Endothelial cell of umbilical vein (primary cell): Measurements from ENCODE around the gene SYNDIG1. TPM values are rescaled to one million over a fixed set of nuclear protein-coding genes. Genes with fewer than 3 reads are reported as not detected.

Source experiments
- BruUV-seq: library from RNA; stranded (reverse); fragments of 400-500 nt; replicated peaks from 2 replicates; lab custom pipeline; 2021; lab: Mats Ljungman, UMichigan
- CTCF ChIA-PET: fragments of 300-600, 350-600 bp; sonication (Branson Sonifier 250); formaldehyde crosslinking; loops from one replicate; lab custom pipeline; 2021; ENCODE audit warnings: antibody characterized with exemption, inconsistent platforms; lab: Charles Lee
- POLR2A ChIA-PET: fragments of 300-600, 350-600 bp; sonication (Branson Sonifier 250); formaldehyde crosslinking; loops from one replicate; lab custom pipeline; 2021; ENCODE audit warnings: antibody characterized with exemption, inconsistent platforms; lab: Charles Lee
- DNase-seq: peaks from one replicate; pipeline ENCODE4 v3.0.0-alpha.2; 2011; ENCODE audit warnings: low read depth, low spot score
- FAIRE-seq: peaks from 2 replicates; lab custom pipeline; 2011; peaks lifted over from hg19 to GRCh38; lab: Jason Lieb, UNC
- H2AFZ ChIP-seq: 2 replicates; pipeline ENCODE4 v1.6.0; 2012; ENCODE audit warnings: low read depth, low read length, control low read depth, inconsistent platforms
- H3K27ac ChIP-seq: 2 replicates; pipeline ENCODE4 v1.5.1; 2011; ENCODE audit warnings: low read depth, mild to moderate bottlenecking, control low read depth, low read length, moderate library complexity; ENCODE audit not compliant: insufficient read depth
- H3K27me3 ChIP-seq, 2 experiments: 2 replicates each; pipeline versions ENCODE4 v1.6.0 to v1.6.1; 2011; ENCODE audit warnings: low read length in 2 of 2, mixed read lengths in 1 of 2; ENCODE audit not compliant: control insufficient read depth in 2 of 2, insufficient read depth in 2 of 2
- H3K36me3 ChIP-seq, 2 experiments: 2 replicates in 1 of 2; 3 replicates in 1 of 2; pipeline ENCODE4 v1.5.1; 2011; ENCODE audit warnings: low read length in 2 of 2, mild to moderate bottlenecking in 1 of 2, moderate library complexity in 1 of 2; ENCODE audit not compliant: control insufficient read depth in 2 of 2, insufficient read depth in 2 of 2; ENCODE audit errors: extremely low read depth in 1 of 2
- H3K4me1 ChIP-seq: 3 replicates; pipeline ENCODE4 v1.5.1; 2011; ENCODE audit warnings: mild to moderate bottlenecking, low read length; ENCODE audit not compliant: control insufficient read depth, insufficient read depth; ENCODE audit errors: extremely low read depth
- H3K4me2 ChIP-seq: 2 replicates; pipeline ENCODE4 v1.6.1; 2011; ENCODE audit warnings: low read length, control low read depth, mixed read lengths; ENCODE audit not compliant: insufficient read depth
- H3K4me3 ChIP-seq, 3 experiments: fragments of 200-600 bp in 1 of 3; sonication (generic), shearing (Covaris generic) in 1 of 3; replicated peaks in 1 of 3; 2 replicates each; pipeline ENCODE4 v1.5.1; 2011 to 2016; ENCODE audit warnings: control low read depth in 3 of 3, low read length in 3 of 3, mild to moderate bottlenecking in 2 of 3, inconsistent platforms in 1 of 3, low read depth in 1 of 3, moderate library complexity in 1 of 3; ENCODE audit not compliant: insufficient read depth in 1 of 3
- H3K79me2 ChIP-seq: 2 replicates; pipeline ENCODE4 v1.6.0; 2012; ENCODE audit warnings: low read length, inconsistent platforms; ENCODE audit not compliant: control insufficient read depth, insufficient read depth
- H3K9ac ChIP-seq: replicated peaks from 2 replicates; pipeline ENCODE3; 2011; ENCODE audit warnings: low read length, control low read depth; ENCODE audit not compliant: insufficient read depth; ENCODE audit errors: extremely low read depth
- H3K9me1 ChIP-seq: replicated peaks from 3 replicates; pipeline ENCODE4 v1.6.0; 2011; ENCODE audit warnings: mild to moderate bottlenecking, low read length; ENCODE audit not compliant: control insufficient read depth, insufficient read depth; ENCODE audit errors: extremely low read depth
- H3K9me3 ChIP-seq: replicated peaks from 2 replicates; pipeline ENCODE4 v1.5.1; 2012; ENCODE audit warnings: low read length, inconsistent platforms; ENCODE audit not compliant: control insufficient read depth, insufficient read depth
- H4K20me1 ChIP-seq: replicated peaks from 2 replicates; pipeline ENCODE3; 2011; ENCODE audit warnings: mild to moderate bottlenecking, low read length; ENCODE audit not compliant: control insufficient read depth, insufficient read depth; ENCODE audit errors: extremely low read depth
- CTCF ChIP-seq, 2 donors: IDR thresholded peaks; 1 replicate in 1 of 2; 2 replicates in 1 of 2; pipeline ENCODE4 v1.5.1; 2011; ENCODE audit warnings: low read length in 2 of 2, mild to moderate bottlenecking in 2 of 2, moderate library complexity in 2 of 2, control low read depth in 1 of 2, inconsistent platforms in 1 of 2, low read depth in 1 of 2; ENCODE audit not compliant: insufficient read depth in 1 of 2; ENCODE audit errors: extremely low read depth in 1 of 2
- EZH2 ChIP-seq: IDR thresholded peaks from 2 replicates; pipeline ENCODE4 v1.6.1; 2012; ENCODE audit warnings: borderline replicate concordance, low read depth, mild to moderate bottlenecking, moderate library complexity, low read length, inconsistent platforms; ENCODE audit not compliant: severe bottlenecking
- FOS ChIP-seq: IDR thresholded peaks from 2 replicates; pipeline ENCODE4 v1.6.1; 2011; ENCODE audit warnings: mild to moderate bottlenecking, low read length, moderate library complexity, borderline replicate concordance; ENCODE audit not compliant: insufficient read depth
- GATA2 ChIP-seq: IDR thresholded peaks from 2 replicates; pipeline ENCODE4 v1.7.0; 2011; ENCODE audit warnings: low read depth, mild to moderate bottlenecking, moderate library complexity, mixed read lengths, low read length; ENCODE audit not compliant: insufficient read length, insufficient read depth
- JUN ChIP-seq: IDR thresholded peaks from 2 replicates; pipeline ENCODE4 v1.6.1; 2011; ENCODE audit warnings: borderline replicate concordance, low read depth; ENCODE audit not compliant: insufficient read length, insufficient read depth
- MAX ChIP-seq: IDR thresholded peaks from 2 replicates; pipeline ENCODE4 v1.6.1; 2011; ENCODE audit not compliant: insufficient read depth, insufficient read length
- MYC ChIP-seq: IDR thresholded peaks from one replicate; pipeline ENCODE4 v1.6.1; 2011; ENCODE audit warnings: mild to moderate bottlenecking, low read depth, low read length
- POLR2A ChIP-seq: IDR thresholded peaks from 2 replicates; pipeline ENCODE4 v1.6.1; 2012; ENCODE audit warnings: low read depth, mild to moderate bottlenecking, control low read depth, low read length
- POLR2AphosphoS5 ChIP-seq: IDR thresholded peaks from 2 replicates; pipeline ENCODE4 v1.6.1; 2012; ENCODE audit warnings: low read depth, mild to moderate bottlenecking, control low read depth, low read length, moderate library complexity; ENCODE audit not compliant: insufficient read depth
- dilution Hi-C: fragments of 300-500 bp; cut with MboI; formaldehyde crosslinking; loops from one replicate; pipeline ENCODE4 v1.15.0; 2019; ENCODE audit warnings: low sequenced_read_pairs; ENCODE audit not compliant: extremely low pct_ligation_motif_present
- intact Hi-C: fragments of 100-400 bp; cut with micrococcal nuclease; formaldehyde crosslinking; loops from one replicate; pipeline ENCODE4 v1.10.0; 2022
- polyA plus RNA-seq, 4 experiments: library from polyadenylated mRNA; depleted of rRNA in 3 of 4; stranded (reverse) in 3 of 4; unstranded in 1 of 4; fragments of >200 nt; gene quantifications; 2 replicates each; pipeline versions ENCODE4 v1.2.1 to v1.2.3, GENCODE V29; 2011 to 2012; ENCODE audit warnings: missing spikeins in 1 of 4
- total RNA-seq: library from RNA; stranded (reverse); gene quantifications from 2 replicates; pipeline ENCODE4 v1.2.3, GENCODE V29; 2021

The SYNDIG1 gene
- total and polyA plus RNA-seq, 2 donors (not counting 3 experiments of a cell fraction or from before 2014, with no cell fraction given) = not detected

GRCh38 chr20:24572862-24573261, 103.4 kb downstream of the SYNDIG1 start:
- TF ChIP-seq POLR2A (no peak), MAX (no peak), CTCF (IDR thresholded peaks at IDR 0.05; ENCODE audit: extremely low read depth in 1 of 2, insufficient read depth in 1 of 2, low read depth in 1 of 2, low read length in 2 of 2) (no peak), JUN (no peak), EZH2 (no peak)
- Histone ChIP-seq H3K27me3 (no peaks in the 10 kb centered on the region), H3K9ac (no peak overlapping the region), H3K27ac (no peak overlapping the region), H3K4me2 (no peak overlapping the region), H3K4me1 (no peaks in the 10 kb centered on the region), H4K20me1 (no peaks in the 10 kb centered on the region), H3K79me2 (no peaks in the 10 kb centered on the region), H3K36me3 (no peaks in the 10 kb centered on the region), H3K9me3 (peaks cover 12% of the 10 kb centered on the region), H3K4me3 (no peak overlapping the region), H3K9me1 (no peaks in the 10 kb centered on the region), H2AFZ (no peak overlapping the region)
- FAIRE-seq (no peak), DNase-seq (no peak)
- dilution Hi-C loops (no loop called here), intact Hi-C loops (no loop called here)
- CTCF ChIA-PET = no interaction called here
- POLR2A ChIA-PET = no interaction called here
- BruUV-seq = no TSS peak

GRCh38 chr20:24573557-24573956, 104.1 kb downstream of the SYNDIG1 start:
- no TSS peak for BruUV-seq
- FAIRE-seq (no peak), DNase-seq (no peak)
- H3K9me1 ChIP-seq = no peaks in the 10 kb centered on the region
- H3K4me1 ChIP-seq = no peaks in the 10 kb centered on the region
- H3K9me3 ChIP-seq = peaks cover 12% of the 10 kb centered on the region
- dilution Hi-C loops (no loop called here), intact Hi-C loops (no loop called here)
- TF ChIP-seq MYC = no peak
- TF ChIP-seq JUN = no peak
- TF ChIP-seq CTCF (IDR thresholded peaks at IDR 0.05; ENCODE audit: extremely low read depth in 1 of 2, insufficient read depth in 1 of 2, low read depth in 1 of 2, low read length in 2 of 2) = no peak
- no peak for TF ChIP-seq GATA2
- TF ChIP-seq EZH2 = no peak
- no peak for TF ChIP-seq POLR2AphosphoS5
- TF ChIP-seq MAX = no peak
- no peak for TF ChIP-seq POLR2A
- no peak for TF ChIP-seq FOS
- POLR2A ChIA-PET = no interaction called here
- no peak overlapping the region for H3K4me2 ChIP-seq
- no peaks in the 10 kb centered on the region for H4K20me1 ChIP-seq
- no peaks in the 10 kb centered on the region for H3K79me2 ChIP-seq
- H3K9ac ChIP-seq = no peak overlapping the region
- no peaks in the 10 kb centered on the region for H3K27me3 ChIP-seq
- H3K36me3 ChIP-seq = no peaks in the 10 kb centered on the region
- no peak overlapping the region for H3K27ac ChIP-seq
- no peak overlapping the region for H3K4me3 ChIP-seq
- no peak overlapping the region for H2AFZ ChIP-seq
- CTCF ChIA-PET = no interaction called here
